Stimulated activated CD8-positive, alpha-beta memory T cell treated with anti-CD3 and anti-CD28 coated beads, Interleukin-4, amount 100 ng/mL, for 48 hours (primary cell): Measurements from ENCODE around the gene AGRN.
"Not testable (repeated sequence)": the region's sequence is repeated elsewhere in the genome, so short reads cannot be mapped to it uniquely, and the experiment has no call there.

Experiments
- DNase-seq: peaks from one replicate; pipeline ENCODE4 v3.0.0-alpha.2; 2020

The AGRN gene

DNA sequence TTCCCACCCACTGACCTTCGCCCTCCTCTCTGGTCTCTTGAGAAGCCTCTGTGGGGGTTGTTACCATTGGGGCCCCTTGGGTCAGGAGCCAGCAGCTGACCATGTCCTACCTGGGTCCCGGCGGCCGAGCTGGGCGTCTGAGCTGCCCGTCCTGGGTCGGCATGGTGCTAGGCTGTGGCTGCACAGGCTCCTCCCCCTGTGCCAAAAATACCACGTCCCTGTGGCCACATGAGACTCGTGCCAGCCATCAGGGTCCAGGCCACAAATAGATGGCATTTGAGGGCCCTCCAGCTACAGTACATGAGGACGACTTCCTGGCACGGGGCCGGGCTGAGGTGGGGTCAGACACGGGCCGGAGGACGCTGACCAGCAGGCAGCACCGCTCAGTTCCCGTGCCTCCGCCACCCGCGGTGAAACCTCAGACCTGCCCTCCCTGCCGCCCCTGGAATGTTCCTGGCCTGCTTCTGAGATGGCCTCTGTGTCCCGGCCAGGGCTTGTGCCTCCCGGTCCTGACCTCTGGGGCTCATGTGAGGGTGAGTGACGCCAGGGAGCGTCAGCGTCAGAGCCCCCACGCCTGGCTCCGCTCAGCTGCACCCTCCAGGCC, 37.9 kb upstream of the AGRN start, which contains the start of gene PERM1:
Gene PERM1, minus strand, starts transcription at position 139 of the 604 bp plus-strand sequence. CDS start 1,064 bp downstream, outside the sequence.
- DNase-seq: no peak

DNA sequence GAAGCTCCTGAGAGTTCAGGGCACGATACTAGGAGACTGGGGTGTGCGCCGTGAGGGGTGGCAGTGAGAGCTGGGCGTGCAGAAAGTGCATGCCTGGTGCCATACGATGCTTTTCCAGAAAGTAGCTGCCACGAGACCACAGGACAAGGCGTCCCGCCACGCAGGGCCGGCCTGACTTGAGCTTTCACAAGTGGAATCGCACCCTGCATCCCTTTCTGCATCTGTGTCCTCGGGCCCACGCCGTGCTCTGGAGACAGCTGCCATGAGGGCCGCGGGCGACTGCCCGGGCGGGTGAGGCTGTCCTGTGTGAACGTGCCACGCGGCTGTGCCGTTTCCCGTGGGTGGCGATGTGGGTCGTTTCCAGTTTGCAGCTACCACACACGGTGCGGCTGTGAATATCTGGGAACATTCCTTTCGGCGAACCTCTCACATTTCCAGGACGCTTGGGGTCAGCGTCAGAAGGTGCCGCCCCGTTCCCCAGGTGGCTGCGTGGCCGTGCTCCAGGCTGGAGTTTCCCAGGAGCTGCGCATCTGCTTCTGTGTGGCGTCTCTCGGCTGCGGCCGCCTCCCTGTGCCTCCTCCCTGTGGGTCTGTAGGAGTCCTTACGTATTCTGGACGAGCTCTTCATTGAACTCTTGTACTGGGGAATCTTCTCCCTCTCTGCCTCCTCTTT, 37.0 kb upstream of the AGRN start:
- no peak for DNase-seq

DNA sequence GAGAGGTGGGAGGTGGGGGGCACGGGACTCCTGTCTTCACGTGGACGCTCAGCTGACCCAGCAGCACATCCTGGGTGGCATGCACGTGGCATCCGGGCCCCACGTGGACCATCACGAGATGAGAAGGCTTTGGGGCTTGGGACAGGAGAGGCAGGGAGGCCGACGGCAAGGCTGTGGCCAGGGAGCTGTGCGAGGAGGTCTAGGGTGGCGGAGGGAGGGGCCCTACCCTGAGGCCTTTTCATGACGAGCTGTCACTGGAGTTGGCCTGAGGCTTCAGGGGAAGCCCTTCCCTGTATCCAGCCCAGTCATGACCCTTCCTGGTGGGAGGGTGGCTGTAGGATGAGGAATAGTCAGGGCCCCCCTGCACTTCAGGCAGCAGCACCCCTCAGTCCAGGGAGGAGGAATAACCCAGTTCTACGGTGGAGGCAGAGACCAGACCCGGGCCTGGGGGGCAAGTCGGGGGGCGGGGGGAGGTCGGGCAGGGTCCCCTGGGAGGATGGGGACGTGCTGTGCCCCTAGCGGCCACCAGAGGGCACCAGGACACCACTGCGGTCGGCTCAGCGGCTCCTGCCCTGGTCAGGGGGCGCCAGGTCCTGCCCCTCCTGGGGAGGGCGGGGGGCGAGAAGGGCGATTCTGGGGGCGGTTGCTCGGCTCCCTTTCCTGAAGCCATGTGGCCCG, 36.0 kb upstream of the AGRN start:
- DNase-seq: peak; percentile 80

DNA sequence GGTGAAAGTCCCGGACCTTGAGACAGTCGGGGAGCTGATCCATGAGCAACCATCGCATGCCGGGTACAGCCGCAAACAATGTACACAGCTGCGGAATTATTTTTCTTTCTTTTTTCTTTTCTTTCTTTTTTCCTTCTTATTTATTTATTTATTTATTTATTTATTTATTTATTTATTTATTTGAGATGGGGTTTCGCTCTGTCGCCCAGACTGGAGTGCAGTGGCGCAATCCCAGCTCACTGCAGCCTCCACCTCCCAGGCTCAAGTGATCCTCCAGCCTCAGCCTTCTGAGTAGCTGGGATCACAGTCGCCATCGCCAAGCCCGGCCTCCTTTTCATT, 35.5 kb upstream of the AGRN start:
- no peak for DNase-seq

DNA sequence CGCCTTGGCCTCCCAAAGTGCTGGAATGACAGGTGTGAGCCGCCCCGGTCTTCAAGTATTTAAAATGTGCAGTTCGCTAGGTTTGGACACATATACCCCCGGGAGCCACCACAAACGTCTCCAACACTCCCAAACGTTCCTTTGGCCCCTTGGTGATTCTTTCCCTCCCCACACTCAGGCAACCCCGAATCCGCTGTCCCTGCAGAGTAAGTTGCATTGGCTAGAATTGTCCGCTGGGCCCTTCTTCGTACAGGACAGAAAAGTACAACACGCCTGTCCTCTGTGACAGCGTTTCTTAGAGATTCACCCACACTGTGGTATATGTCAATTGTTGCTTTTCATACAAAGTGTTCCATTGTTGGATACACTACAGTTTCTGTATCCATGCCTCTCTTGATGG, 34.8 kb upstream of the AGRN start:
- DNase-seq: no peak

DNA sequence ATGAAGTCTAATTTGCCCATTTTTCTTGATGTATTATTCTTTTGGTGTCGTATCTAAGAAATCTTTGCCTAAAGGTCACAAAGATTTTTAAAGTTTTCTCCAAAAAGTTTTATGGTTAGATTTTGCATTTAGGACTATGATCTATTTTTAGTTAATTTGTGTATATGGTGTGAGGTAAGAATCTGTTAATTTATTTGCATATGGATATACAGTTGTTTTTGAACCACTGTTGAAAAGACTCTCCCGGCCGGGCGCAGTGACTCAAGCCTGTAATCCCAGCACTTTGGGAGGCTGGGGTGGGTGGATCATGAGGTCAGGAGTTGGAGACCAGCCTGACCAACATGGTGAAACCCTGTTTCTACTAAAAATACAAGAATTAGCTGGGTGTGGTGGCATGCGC, 31.9 kb upstream of the AGRN start:
- not testable (repeated sequence) for DNase-seq

DNA sequence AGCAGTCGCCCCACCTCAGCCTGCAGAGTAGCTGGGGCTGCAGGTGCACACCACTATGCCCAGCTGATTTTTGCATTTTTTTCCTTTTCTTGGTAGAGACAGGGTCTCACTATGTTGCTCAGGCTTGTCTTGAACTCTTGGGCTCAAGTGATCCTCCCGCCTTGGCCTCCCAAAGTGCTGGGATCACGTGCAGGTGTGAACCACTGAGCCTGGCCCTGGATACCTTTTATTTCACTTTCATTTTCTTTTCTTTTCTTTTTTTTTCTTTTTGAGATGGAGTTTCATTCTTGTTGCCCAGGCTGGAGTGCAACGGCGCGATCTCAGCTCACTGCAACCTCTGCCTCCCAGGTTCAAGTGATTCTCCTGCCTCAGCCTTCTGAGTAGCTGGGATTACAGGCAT, 28.6 kb upstream of the AGRN start:
- DNase-seq: not testable (repeated sequence)

DNA sequence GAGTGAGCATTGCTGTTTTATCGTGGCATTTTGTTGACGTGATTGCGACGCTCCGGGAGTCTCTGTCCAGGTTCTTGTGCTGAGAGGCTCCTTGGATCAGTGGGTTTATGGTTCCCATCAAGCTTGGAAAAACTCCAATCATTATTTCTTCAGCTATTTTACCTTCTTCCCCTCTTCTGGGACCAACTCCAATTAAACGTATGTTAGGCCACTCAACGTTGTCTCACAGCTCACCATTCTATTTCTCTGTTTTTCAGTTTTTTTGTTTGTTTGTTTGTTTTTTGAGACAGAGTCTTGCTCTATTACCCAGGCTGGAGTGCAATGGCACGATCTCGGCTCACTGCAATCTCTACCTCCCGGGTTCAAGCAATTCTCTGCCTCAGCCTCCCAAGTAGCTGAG, 28.0 kb upstream of the AGRN start:
- DNase-seq: no peak

DNA sequence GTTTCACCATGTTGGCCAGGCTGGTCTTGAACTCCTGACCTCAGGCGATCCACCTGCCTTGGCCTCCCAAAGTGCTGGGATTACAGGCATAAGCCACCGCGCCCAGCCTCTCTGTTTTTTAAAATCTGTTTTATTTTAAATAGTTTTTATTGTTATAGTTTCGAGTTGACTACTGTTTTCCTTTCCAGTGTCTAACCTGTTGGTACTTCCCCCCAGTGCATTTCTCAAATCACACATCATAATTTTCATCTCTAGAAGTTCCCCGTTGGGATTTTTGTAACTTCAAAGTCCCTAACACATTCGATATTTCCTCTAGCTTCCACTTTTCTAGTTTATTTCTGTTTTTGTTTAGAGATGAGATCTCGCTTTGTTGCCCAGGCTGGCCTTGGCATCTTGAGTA, 27.6 kb upstream of the AGRN start:
- DNase-seq: no peak

DNA sequence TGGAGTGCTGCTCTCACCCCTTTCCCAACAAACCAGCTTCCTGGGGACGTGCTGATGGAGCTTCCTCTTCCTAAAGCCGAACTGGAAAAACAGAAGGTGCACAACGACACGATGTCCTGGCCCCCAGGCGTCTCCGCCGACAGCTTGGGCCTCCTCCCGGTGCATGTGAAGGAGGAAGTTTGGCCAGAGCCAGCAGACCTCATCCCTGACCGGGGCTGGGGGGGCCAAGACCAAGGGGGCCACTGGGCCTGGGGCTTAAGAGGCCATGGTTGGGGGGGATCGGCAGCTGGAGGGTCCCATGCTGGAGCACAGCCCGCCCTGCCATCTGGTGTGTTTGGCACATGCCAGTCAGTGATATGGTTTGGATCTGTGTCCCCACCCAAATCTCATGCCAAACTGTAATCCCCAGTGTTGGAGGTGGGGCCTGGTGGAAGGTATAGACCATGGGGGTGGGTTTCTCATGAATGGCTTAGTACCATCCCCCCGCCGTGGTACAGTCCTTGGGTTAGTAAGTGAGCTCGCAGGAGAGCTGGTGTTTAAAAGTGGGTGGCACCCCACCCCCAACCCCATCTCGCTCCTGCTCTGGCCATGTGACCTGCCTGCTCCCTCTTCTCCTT, 26.4 kb upstream of the AGRN start:
- DNase-seq: no peak

DNA sequence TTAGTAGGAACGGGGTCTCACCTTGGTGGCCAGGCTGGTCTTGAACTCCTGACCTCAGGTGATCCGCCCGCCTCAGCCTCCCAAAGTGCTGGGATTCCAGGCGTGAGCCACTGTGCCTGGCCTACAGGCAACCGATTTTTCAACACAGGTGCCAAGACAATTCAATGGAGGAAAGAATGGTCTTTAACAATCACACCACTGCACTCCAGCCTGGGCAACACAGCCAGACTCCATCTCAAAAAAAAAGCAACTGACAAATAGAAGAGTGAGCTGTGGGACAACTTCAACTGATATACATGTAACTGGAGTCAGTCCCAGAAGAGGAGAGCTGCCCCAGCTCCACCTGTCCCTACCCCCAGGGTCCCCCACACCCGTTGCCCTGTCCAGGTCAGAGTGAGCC, 25.4 kb upstream of the AGRN start:
- DNase-seq: not testable (repeated sequence)

DNA sequence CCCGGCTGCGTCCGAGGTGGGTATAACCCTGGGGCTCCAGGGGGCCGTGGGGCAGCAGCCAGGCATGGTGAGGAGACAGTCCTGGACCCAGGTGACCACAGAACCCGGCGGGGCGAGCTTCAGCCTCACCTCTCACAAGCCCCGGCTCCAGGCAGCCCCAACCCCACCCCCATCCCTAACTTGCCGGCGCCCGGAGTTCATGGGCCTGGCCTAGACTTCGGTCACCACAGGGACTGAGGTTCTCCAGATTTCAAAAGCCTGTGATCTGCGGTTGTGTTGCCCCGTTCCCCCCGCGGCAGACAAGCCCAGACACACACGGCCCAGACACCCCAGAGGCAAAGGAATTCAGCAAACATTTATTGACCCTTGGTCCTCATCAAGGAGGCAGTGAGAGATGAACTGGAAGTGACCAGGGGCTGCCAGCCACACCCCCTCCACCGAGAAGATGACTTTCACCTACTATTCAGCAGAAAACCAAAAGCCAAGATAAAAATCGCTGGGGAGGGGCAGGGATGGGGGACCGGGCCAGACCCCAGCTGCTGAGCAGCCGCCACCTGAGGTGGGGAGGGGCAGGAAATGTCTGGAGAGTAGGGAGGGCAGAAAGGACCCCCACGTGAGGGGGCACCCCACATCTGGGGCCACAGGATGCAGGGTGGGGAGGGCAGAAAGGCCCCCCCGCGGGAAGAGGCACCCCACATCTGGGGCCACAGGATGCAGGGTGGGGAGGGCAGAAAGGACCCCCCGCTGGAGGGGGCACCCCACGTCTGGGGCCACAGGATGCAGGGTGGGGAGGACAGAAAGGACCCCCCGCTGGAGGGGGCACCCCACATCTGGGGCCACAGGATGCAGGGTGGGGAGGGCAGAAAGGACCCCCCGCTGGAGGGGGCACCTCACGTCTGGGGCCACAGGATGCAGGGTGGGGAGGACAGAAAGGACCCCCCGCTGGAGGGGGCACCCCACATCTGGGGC, 24.0 kb upstream of the AGRN start:
- DNase-seq: no peak

DNA sequence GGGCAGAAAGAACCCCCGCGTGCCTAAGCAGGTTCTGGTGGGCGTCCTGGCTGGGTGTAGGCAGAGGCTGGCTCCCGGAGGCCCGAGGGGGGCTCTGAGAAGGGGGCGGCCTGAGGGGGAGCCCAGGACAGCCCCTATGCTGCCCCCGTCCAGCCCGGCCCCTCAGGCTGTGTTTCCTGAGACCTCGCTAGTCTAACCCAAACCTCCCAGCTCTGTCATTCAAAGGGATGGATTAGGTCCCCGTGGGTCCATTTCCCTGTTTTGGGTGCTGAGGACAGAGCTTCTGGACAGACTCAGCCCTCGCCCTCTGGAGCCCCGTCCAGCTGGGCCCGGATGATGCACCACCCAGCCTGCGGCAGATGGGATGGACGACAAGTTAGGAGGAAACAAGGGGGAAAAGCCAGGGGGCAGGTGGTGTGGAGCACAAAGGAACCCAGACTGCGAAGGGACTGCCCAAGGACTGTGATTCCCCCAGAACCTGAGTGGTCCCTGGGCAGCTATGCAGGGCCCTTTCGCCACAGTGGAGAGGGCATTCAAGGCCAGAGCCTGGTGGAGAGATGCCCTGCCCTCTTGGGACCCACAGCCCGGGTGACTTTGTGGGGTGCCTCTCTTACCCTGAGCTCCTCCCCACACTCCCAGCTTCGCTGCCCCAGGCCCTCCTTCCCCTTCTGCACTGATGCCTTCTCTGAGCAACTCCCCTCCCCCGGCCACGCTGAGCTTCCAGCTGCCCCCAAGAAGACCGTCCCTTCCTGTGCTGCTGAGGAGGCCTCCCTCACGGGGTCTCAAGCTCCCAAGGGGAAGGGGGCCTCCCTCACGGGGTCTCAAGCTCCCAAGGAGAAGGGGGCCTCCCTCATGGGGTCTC, 22.8 kb upstream of the AGRN start:
- DNase-seq: no peak

DNA sequence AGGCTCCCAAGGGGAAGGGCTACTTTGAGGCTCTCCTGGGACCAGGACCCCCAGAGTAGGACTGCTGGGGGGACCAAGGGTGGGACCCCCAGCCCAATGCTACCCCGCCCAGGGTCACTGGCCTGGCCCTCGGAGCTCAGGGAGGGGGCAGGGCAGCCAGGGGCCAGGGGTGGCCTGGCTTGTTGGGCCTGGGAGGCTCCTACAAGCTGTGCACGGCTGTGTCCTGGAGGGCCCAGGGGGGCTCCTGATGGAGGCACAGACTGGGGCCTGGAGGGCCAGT, 22.3 kb upstream of the AGRN start:
- DNase-seq: no peak

DNA sequence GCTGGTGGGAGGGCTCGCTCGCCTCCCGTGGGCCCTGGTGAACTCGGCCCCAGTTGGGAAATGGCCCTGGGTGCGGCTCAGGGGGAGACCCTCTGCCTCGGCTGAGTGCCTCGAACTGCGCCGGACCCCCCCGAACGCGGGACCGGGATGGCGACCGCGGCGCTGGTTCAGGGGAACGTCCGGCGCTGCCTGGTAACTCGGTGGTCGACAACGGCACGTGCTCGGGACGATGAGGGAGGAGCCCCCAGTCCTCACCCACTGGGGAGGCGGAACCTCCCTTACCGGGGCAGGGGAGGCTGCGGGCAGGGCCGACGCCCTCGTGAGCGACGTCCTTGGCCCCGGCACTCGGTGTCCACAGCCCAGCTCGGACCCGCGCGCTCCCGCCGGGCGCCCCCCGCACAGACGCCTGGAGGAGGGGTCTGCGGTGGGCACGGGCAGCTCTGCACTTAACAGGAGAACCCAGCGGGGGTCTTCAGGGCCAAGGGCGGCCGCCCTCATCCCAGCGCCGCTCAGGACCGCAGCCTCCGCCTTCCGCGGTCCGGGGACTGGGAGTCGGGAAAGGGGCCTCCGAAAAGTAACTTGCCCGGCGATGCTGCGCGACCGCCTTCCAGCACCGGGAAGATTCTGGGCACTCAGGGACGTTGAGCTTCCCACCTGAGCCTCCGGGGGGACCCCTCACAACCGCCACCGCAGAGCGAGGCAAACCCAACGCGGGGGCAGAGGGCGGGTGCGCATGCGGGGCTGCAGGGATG, 21.8 kb upstream of the AGRN start:
- DNase-seq: no peak

DNA sequence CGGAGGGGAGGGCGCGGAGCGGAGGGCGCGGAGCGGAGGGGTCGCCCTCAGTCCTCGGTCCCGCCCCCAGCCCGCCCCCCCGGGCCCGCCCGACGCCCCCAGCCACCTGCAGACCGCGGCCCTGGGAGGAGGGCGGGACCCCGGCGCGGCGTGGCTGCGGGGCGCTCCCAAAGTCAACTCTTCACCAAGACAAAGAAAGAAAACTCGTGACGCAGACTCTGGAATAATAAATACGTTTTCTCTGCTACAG, 21.2 kb upstream of the AGRN start:
- no peak for DNase-seq

DNA sequence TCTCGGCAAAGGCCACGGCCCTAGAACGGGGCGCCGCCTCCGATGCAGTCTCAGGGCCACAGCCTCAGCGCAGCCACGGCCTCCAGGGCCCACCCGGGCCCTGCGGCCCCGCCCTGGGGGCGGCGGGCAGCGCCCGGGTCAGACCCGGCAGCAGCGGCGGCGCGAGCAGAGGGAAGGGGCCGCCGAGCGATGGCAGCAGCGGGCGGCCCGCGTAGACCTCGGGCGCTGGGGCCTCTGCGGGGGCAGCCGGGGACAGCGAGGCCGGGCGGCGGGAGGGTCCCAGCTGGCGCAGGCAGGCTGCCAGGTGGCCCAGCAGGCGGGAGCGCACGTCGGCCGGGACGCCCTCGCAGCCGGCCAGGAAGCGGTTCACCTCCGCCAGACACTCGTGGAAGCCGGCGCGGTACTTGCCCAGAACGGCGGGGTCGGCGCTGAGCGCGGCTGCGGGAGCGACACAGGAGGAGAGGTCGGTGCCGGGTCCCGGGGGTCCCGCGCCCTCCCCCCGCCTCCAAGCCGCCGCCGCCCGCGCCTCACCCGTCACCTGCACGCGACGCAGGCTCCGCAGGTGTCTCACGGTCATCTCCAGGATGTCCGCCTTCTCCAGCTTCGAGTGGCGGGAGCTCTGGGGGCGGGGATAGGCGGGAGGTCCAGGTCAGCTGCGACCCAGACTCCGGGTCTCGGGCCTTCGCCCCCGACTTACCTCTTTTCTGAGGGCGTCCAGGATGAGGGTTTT, 20.8 kb upstream of the AGRN start:
- DNase-seq: no peak

DNA sequence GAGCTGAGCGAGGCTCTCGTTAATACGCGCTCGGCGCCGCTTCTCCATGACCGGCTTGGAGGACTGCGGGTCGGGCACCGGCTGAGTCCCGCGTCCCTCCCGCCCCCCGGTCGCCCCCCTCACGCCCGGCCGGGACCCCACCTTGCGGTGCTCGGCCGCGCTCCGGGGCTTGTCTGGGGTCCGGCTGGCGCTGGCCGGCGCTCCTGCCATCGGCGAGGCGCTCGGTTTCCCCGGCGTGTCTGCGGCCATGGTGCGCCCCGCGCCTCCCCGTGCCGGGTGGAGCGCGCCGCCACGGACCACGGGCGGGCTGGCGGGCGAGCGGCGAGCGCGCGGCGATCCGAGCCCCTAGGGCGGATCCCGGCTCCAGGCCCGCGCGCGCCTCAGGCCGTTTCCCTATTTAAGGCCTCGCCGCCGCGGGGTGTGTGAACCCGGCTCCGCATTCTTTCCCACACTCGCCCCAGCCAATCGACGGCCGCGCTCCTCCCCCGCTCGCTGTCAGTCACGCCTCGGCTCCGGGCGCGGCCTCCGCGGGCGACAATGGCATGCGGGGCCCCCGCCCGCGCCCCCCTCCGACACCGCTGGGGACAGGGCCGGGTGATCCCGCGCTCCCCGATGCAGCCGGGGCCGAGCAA, 20.1 kb upstream of the AGRN start, which contains the start of gene HES4:
Gene HES4, minus strand, starts transcription at position 373 of the 632 bp plus-strand sequence. Its CDS starts 124 bp downstream, at position 249.
- peak; percentile 74 for DNase-seq

DNA sequence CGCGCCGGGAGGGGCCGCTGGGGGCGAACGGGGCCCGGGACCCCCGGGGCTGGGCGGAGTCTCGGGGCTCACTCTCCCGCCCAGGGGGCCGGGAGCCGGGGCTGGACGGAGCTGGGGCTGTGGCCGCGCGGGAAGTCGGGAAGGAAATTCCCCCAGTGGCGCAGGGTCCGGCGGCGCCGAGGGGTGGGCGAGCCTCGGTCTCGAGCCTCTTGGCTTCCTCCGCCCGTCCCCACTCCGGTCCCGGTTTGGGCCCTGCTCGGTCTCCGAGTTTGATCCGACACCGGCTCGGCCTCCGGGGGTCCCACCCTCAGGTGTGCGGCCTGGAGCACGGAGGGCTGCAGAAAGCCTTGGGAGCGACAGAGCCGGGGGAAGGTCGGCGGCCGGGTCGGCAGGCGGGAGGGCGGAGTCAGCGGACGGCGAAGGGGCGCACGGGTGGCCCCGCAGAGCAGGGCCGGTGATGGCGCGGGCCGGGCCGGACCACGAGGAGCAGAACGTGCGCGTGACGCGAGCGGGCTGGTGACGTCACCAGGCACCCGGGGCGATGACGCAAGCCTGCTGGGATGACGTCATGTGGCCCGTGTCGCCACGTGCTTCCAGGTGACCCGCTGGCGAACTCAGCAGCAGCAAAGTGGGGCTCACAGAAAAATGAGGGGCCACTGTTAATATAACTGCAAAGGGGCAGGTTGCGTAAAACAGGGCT, 19.4 kb upstream of the AGRN start:
- peak; percentile 81 for DNase-seq
